GM15510 (cell line): Measurements from ENCODE around the gene ANKDD1A.
A peak's percentile ranks its signal among the peaks of the same experiment; 100 is the strongest.

ENCODE experiments used
- POLR2A ChIP-seq: IDR thresholded peaks from 3 replicates; pipeline ENCODE4 v1.6.1; 2011; ENCODE audit warnings: borderline replicate concordance; ENCODE audit not compliant: insufficient read length; ENCODE audit errors: extremely low read depth

Gene ANKDD1A

DNA sequence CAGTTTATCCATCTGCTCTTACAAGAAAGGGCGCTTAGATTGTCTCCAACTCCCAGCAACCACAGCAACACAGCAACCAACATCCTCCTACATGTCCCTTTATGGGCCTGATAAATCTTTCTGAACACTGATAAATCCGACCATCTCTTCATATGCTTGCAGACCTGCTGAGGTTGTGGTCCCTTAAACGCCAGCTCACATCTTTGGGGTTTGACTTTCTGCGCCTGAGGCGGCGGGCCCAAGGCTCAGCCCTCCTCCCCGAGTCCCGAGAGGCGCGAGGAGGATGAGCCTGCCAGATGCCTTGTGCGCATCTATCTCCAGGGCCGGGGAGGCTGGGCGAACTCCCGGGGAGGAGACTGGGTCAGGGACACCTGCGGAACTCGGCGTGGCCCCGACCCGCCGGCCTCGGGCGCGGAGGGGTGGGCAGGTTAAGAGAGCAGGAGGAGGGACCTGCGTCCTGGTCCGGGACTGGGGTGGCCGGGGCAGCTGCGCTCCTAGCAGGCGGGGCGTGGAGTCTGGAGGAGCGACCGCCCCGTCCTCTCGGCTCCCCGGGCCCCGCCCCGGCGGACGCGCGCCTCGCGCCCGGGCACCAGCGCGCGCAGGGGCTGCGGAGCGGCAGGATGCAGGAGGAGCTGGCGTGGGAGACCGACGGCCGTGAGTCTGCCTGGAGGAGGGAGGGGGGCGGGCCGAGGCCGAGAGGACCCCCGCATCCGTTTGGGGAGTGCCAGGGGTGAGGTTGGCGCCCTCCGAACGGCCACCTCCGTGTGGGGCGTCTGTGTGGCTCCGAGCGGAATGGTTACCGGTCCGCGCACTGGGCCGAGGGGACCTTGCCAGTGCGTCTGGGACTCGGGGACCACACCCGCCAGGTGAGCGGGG is at the start of gene ANKDD1A:
TSS of gene ANKDD1A (plus strand) at position 592 of the 876 bp plus-strand sequence. CDS start at position 621, 29 bp downstream.
- peak; percentile 28 for TF ChIP-seq POLR2A

DNA sequence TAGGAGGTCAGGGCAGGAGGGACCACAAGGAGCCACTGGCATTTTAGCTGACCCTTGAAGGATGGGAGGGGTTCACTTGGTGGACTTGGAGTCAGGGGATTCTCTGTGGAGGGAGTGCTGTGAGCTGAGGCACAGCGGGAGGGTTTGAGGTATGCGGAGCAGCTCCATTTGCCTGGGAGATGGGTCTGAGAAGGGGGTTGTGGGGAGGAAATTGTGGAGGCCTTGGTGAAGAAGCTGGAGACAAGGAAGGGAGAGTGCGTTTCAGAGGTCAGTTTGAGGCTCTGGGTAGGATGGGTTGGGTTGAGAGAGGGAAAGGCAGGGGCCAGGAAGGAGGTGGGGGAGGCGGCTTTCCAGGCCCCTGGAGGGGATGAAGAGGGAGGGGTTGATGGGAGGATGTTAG is 49.7 kb upstream of the ANKDD1A start:
- no peak for TF ChIP-seq POLR2A

DNA sequence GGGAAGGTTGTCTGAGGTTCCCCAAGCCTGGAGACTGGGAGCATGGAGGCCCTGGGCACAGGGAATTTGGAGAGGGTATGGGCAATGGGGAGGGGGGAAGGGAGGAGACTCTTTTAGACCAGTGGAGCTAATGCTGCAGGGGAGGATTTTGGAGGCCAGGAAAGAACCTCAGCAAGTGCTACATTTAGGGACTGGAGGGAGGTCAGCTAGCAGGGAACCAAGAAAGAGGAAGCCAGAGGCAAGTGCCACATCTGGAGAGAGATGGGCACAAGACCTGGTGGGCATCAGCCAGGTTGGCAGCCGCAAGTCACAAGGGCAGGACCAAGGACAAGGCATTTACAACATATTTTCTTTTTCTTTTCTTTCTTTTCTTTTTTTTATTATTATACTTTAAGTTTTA is 49.3 kb upstream of the ANKDD1A start:
- no peak for TF ChIP-seq POLR2A

DNA sequence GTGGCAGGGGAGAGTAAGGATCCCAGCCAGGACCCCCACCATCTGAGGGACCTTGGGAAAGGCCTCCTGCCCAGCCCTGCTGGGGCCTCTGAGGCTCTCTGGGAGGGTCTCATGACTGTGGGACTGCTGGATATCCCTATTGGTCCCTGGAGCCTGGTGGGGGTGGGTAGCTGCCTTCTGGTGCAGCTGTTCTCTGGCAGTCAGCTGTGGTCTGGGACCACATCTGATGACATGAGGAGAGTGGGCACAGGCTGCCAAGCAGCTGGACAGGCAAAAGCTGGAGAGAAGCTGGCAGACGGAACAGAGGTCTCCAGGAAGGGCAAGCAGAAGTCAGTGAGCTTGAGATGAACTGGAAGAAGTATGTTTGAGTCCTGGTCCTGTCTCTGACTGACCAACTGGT is 47.6 kb upstream of the ANKDD1A start:
- TF ChIP-seq POLR2A: no peak

DNA sequence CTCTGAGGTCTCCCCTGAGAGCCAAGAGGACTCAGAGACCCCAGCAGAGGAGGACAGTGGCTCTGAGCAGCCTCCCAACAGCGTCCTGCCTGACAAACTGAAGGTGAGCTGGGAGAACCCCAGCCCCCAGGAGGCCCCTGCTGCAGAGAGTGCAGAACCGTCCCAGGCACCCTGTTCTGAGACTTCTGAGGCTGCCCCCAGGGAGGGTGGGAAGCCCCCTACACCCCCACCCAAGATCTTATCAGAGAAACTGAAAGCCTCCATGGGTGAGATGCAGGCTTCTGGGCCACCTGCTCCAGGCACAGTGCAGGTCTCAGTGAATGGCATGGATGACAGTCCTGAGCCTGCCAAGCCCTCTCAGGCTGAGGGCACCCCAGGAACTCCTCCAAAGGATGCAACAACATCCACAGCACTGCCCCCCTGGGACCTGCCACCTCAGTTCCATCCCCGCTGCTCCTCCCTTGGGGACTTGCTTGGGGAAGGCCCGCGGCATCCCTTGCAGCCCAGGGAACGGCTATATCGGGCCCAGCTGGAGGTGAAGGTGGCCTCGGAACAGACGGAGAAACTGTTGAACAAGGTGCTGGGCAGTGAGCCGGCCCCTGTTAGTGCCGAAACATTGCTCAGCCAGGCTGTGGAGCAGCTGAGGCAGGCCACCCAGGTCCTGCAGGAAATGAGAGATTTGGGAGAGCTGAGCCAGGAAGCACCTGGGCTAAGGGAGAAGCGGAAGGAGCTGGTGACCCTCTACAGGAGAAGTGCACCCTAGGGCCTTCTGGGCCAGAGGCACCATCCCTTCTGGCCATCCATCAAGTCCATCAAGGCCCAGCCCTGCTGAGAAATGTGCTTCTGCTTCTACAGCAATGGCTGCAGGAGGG is 46.3 kb upstream of the ANKDD1A start:
- TF ChIP-seq POLR2A: no peak

DNA sequence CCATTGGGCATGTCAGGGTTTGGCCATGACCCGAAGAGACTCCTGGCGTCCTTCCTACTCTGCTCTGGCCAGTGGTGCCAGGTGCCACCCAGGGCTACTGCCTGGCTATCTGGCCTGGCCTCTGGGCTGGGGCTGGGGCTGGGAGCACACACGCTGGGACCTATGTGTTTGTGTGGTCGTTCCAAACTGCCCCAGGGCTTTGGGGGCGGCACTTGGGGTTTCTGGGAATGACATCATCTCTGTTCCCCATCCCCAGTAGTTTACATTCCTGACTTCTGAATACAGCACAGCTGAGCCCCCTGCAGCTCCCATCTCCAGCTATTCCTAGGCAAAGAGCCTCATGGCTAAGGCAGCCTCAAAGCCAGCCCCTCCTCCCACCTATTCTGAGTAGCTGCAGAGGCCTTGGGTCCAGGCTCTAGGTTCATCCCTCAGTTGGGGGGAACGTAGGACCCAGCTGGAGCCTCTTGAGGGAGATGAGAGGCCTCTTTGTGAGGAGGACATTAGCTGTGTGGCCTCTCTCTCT is 45.6 kb upstream of the ANKDD1A start:
- TF ChIP-seq POLR2A: no peak

DNA sequence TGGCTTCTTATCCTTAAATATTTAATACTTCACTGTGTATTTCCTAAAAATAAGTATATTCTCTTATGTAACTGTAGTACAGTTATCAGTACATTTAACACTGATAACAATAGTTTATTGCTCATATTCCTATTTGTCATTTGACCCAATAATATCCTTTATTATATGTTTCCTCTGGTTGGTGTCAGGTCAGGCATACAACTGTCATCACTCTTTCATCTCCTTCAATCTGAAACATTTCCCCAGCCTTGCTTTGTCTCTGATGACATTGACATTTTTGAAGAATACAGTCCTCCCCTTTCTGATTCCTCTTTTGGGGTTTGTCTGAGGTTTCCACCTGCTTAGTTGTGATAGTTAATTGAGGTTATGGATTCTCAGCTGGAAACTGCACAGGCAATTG is 42.2 kb upstream of the ANKDD1A start:
- no peak for TF ChIP-seq POLR2A

DNA sequence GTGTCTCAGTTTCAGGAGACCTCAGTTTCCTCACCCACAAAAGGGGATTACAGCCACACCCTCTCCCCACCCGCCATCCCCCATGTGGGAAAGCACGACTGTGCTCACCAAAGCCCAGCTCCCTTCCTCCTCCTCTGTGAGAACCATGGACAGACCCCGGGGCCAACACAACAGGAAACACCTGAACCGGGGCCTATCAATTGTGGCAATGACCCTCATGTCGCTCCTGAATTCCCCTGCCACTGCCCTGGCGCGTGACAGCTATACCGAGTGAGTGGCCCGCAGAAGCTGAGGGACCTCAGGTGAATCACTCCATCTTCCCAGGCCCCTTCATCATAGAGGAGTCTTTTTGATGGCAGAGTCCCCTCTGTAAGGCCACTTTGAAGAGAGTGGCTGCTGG is 41.3 kb upstream of the ANKDD1A start:
- no peak for TF ChIP-seq POLR2A

DNA sequence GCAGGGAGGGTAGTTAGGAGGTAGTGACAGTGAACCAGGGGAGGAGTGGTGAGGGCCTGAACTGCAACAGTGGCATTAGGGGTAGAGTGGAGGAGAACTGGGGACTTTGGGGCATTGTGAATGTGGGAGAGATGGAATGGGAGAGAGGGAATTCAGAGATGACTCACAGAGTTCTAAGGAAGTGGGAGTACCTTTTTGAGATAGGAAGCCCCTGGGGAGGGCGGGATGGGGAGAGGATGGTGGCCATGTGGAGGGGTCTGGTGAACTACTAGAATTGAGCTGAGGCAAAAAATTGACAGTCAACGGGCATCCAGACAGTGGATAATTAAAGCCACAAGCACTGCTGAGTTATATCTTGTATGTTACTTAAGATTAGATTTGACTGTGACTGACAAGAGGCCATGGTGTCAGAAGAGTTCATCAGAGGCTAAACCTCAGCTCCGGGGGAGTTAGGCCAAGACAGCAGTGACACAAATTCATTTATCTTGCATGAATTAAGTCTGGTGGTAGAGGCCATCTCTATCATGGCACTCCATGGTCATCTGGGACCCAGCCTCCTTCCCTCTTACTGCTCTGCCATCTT is 36.0 kb upstream of the ANKDD1A start:
- TF ChIP-seq POLR2A: no peak

DNA sequence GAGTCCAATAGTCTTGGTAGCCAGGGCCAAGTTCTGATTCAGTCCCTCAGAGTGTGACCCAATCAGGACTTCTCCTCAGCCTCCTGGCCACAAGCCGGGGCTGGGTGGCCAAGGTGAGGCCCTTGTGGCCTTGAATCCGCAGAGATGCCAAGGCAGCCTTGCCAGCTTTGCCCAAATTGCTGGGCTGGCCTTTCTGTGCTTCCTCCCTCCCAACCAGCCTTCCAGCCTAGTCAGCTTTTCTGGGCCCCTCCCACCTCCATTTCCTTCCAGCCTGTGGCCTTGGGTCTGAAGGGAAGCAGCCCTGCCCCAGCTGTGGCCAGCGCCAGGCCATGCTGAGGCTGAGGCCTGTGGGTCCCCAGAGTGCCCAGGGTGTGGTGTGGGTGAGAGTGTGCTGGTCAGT is 34.3 kb upstream of the ANKDD1A start:
- no peak for TF ChIP-seq POLR2A

DNA sequence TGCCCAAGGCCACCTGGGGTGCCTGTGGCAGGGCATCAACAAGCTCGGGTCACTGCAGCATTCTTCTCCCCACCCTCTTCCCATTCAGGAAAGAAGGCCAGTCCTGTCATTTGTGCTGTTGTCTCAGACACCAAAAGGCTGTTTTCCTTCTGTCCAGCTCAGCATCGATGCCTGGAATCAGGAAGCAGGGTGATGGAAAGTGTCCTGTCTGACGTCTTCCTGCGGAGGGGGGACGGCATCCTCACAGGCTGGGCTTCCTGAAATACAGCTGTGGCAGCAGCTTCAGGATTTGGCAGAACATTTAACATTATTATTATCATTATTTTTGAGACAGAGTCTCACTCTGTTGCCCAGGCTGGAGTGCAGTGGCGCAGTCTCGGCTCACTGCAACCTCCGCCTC is 33.0 kb upstream of the ANKDD1A start:
- no peak for TF ChIP-seq POLR2A

DNA sequence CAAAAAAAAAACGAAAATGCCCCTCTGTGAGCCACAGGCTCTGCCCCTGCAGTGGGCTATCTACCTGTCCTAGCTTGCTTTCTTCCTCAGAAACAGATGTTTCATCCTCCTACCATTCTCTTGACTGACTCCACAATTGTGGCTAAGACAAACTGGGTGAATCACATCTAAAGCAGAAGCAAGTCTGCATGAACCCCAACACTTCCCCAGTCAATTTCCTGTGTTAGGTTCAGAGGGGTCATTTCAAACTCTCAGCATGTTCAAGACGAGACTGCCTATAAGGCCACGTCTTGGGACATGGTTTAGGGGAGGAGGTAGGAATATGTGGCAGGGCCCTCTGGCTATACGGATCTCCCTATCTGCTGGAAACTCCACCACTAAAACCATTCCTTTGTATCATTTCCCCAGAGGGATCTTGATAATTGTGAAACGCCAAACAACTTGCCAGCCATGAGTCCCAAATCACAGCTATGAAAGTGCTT is 28.6 kb upstream of the ANKDD1A start:
- TF ChIP-seq POLR2A: no peak

DNA sequence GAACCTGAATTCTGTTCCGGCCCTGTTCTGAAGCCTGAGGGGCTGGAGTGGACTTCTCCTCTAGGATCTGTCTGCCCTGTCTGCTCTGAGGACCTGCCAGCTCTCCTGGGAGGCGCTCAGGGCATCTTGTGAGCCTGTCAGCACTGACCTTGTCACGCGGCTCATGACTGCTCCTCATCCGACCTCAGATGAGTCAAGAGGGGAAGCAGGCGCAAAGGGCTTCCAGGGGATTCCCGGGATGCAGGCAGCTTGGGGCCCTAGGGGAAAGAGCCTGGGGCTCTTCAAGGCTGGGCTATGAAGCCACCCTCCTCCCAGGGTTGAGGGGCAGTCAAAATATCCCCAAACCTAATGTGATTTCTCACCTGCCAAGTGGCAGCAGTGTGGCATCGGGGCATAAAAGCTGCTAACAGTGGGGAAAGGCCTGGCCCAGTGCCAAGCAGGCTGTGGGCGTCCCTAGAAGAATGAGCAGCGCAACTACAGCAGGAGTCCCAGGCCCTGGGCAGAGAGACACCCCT is 27.6 kb upstream of the ANKDD1A start:
- peak; percentile 38 for TF ChIP-seq POLR2A

DNA sequence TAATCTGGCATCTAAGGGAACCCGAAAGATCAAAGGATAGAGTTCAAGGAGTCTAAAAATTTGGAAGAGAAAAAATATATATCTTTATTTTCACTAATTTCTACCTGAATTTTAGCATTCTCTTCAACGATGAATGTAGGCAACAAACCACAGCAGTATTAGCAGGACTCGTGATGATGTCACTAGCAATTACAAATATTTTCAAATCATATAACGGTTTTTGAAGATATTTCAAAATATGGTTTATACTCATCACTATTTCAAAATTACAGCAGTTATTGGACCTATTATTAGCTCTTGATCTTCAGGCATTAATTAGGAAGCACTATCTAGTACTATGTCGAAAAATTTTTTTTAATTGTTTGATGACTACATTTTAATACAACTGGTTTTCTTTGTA is 27.0 kb upstream of the ANKDD1A start:
- no peak for TF ChIP-seq POLR2A
